ENCODE measurements around the gene TBCK. TPM values are rescaled to one million over a fixed set of nuclear protein-coding genes. Genes with fewer than 3 reads are reported as not detected.

TBCK gene
- total RNA-seq, 4 donors from 2014 or later: 25.3 to 40.0 (median 37.2) TPM

DNA sequence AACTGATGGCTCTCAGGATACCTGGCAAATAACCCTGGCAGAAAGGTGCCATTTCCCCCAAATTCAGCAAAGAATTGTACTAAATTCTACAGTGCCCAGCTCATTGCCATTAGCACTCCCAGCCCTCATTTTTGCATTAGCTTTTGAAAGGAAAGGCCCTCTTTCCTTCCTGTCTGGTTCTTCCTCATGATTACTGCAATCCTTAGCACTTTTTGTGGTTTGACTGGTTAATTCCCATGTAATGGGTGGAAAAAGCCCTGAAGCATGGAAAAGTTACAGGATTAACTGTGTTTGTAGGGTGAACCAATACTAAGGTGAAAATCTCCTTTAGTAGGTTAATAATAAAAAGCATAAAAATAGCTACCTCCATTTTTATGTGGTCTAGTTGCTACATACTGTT lies 281.3 kb downstream of the TBCK start:
- DNase-seq (ENCODE audit: low spot score) (no peak), ATAC-seq (ENCODE audit: low FRiP score) (no peak)
- no peak for TF ChIP-seq CTCF (IDR thresholded peaks at IDR 0.05)

DNA sequence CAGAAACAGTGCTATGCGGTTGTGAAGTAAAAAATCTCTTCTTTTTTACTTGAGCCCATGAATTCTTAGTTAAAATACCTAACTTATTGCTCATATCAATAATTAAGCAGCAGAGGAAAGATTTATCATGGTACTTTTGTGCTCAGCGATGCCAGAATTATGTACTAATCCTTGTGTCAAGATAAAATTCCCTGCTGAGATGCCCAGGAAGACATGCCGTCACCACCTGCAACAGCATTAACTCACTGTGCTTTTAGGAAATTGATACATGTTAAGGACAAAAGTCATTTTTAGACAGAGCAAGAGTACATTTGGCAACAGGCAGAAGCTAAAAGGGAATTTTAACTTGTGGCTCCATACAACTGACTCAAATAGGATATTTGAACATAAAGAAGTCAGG lies 281.8 kb downstream of the TBCK start:
- TF ChIP-seq CTCF (IDR thresholded peaks at IDR 0.05): no peak
- peak; percentile 92 for ATAC-seq (ENCODE audit: low FRiP score)

GRCh38 chr4:106033469-106033868 lies 282.5 kb downstream of the TBCK start:
- ATAC-seq (ENCODE audit: low FRiP score) (no peak), DNase-seq (ENCODE audit: low spot score) (no peak)
- TF ChIP-seq CTCF (IDR thresholded peaks at IDR 0.05): no peak

More for the DNA sequence above, 281.8 kb downstream of the TBCK start:
- no peak for DNase-seq (ENCODE audit: low spot score)

GRCh38 chr4:106032851-106033286 lies 283.1 kb downstream of the TBCK start:
- no peak for DNase-seq (ENCODE audit: low spot score)
- ATAC-seq (ENCODE audit: low FRiP score): no peak
- TF ChIP-seq CTCF (IDR thresholded peaks at IDR 0.05): no peak

- TF ChIP-seq CTCF (IDR thresholded peaks at IDR 0.05): no peak
- ATAC-seq (ENCODE audit: low FRiP score) (no peak), DNase-seq (ENCODE audit: low spot score) (no peak)
Observed at GRCh38 chr4:106022454-106022853, 293.6 kb downstream of the TBCK start.

GRCh38 chr4:106021737-106022410 lies 294.1 kb downstream of the TBCK start:
- no peak for ATAC-seq (ENCODE audit: low FRiP score)
- no peak for TF ChIP-seq CTCF (IDR thresholded peaks at IDR 0.05)
- DNase-seq (ENCODE audit: low spot score): no peak

GRCh38 chr4:106019771-106020170 lies 296.2 kb downstream of the TBCK start:
- DNase-seq (ENCODE audit: low spot score) (no peak), ATAC-seq (ENCODE audit: low FRiP score) (no peak)
- no peak for TF ChIP-seq CTCF (IDR thresholded peaks at IDR 0.05)
